Measurements from ENCODE around the gene SNAPC4.
"Not testable (repeated sequence)": the region's sequence is repeated elsewhere in the genome, so short reads cannot be mapped to it uniquely, and the experiment has no call there.

SNAPC4 gene

GRCh38 chr9:136358016-136358415, 42.0 kb downstream of the SNAPC4 start:
- no peak for DNase-seq (ENCODE audit: low read depth in 2 of 2)

- no peak for DNase-seq (ENCODE audit: low read depth in 2 of 2)
Measured at GRCh38 chr9:136357202-136357725, 42.7 kb downstream of the SNAPC4 start.

- no peak for DNase-seq (ENCODE audit: low read depth in 2 of 2)
Measured at GRCh38 chr9:136355616-136356557, 44.1 kb downstream of the SNAPC4 start.

- DNase-seq (ENCODE audit: low read depth in 2 of 2), result no peak
Measured at GRCh38 chr9:136354592-136355085, 45.3 kb downstream of the SNAPC4 start.

- DNase-seq (ENCODE audit: low read depth in 2 of 2), result no peak
Measured at GRCh38 chr9:136353757-136354488, 46.0 kb downstream of the SNAPC4 start.

- DNase-seq (ENCODE audit: low read depth in 2 of 2), result no peak
Measured at GRCh38 chr9:136353088-136353487, 46.9 kb downstream of the SNAPC4 start.

DNA sequence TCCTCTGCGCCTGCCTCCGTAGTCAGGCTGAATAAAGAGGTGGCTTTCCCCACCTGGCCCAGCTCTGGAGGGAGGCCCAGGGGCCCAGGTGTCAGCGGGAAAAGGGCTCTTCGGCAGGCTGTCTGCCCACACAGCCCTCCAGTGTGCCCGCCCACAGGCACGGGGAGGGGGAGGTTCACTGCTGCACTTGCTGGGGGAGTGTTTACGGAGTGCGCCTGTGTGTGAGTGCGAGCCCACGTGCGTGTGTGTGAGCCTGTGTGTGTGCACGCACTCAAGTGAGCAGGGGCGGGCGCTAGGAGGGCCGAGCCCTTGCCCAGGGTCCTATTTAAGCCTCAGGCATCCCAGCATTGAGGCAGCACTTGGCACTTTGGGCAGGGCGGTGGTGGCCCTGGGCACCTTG, 47.3 kb downstream of the SNAPC4 start:
- no peak for DNase-seq (ENCODE audit: low read depth in 2 of 2)

GRCh38 chr9:136351868-136352267, 48.1 kb downstream of the SNAPC4 start:
- DNase-seq (ENCODE audit: low read depth in 2 of 2), result not testable (repeated sequence)

DNA sequence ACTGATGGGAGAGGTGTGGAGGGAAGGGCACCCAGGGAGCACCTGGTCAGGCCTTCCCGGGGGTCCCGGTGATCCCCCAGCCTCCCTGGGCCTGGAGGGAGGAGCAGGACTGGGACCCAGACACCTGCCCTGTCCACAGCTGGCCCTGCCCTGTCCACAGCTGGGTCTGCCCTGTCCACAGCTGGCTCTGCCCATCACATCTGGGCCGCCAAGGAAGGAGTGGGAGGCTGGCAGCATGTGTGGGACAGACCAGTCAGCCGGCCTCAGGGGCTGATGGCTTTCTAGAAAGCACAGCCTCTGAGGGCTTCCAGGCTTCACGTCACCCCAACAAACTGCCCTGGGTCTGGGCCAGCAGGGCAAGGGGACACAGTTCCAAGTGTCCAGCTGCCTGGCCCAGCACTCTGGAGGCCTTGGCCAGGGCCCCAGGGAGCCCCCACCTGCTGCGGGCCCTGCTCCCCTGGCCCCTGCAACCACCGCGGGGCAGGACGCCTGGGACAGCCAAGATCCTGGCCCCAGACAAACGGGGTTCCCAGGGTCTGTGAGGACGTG, 48.6 kb downstream of the SNAPC4 start:
- no peak for DNase-seq (ENCODE audit: low read depth in 2 of 2)
